Endodermal cell (in vitro differentiated cells): ENCODE data around the gene MOCS1. TPM values are rescaled to one million over a fixed set of nuclear protein-coding genes. Genes with fewer than 3 reads are reported as not detected.

Experiments used
- DNase-seq: peaks from one replicate; pipeline ENCODE4 v3.0.0-alpha.2; 2017
- H3K27ac ChIP-seq: 2 replicates; pipeline ENCODE4 v1.5.1; 2013; ENCODE audit warnings: mild to moderate bottlenecking, low read depth, low read length, moderate library complexity
- H3K27me3 ChIP-seq: 2 replicates; pipeline ENCODE4 v1.6.1; 2013; ENCODE audit warnings: mild to moderate bottlenecking, low read length, moderate library complexity; ENCODE audit not compliant: insufficient read depth, control insufficient read depth, poor library complexity, severe bottlenecking
- H3K36me3 ChIP-seq: 2 replicates; pipeline ENCODE4 v1.7.0; 2013; ENCODE audit warnings: mild to moderate bottlenecking, low read length, moderate library complexity; ENCODE audit not compliant: control insufficient read depth, insufficient read depth
- H3K4me1 ChIP-seq: one replicate; pipeline ENCODE4 v1.7.0; 2013; ENCODE audit warnings: low read length; ENCODE audit not compliant: control insufficient read depth, insufficient read depth
- H3K4me3 ChIP-seq: 2 replicates; pipeline ENCODE4 v1.5.1; 2013; ENCODE audit warnings: mild to moderate bottlenecking, low read length, moderate library complexity
- H3K9ac ChIP-seq: 2 replicates; pipeline ENCODE4 v1.6.1; 2013; ENCODE audit warnings: mild to moderate bottlenecking, low read length, moderate library complexity; ENCODE audit not compliant: poor library complexity, severe bottlenecking; ENCODE audit errors: extremely low read depth
- H3K9me3 ChIP-seq: 2 replicates; pipeline ENCODE4 v1.6.1; 2013; ENCODE audit warnings: mild to moderate bottlenecking, low read length, moderate library complexity; ENCODE audit not compliant: control insufficient read depth
- H3K27ac Mint-ChIP-seq: 2 replicates; pipeline ENCODE4 v1.8.0; 2020; ENCODE audit warnings: mixed read lengths
- H3K27me3 Mint-ChIP-seq: 2 replicates; pipeline ENCODE4 v1.8.0; 2021; ENCODE audit warnings: mild to moderate bottlenecking, mixed read lengths; ENCODE audit not compliant: insufficient read depth
- H3K36me3 Mint-ChIP-seq: 2 replicates; pipeline ENCODE4 v1.8.0; 2020; ENCODE audit warnings: low read depth, mixed read lengths
- H3K4me1 Mint-ChIP-seq: 2 replicates; pipeline ENCODE4 v1.8.0; 2020; ENCODE audit warnings: mixed read lengths
- H3K4me3 Mint-ChIP-seq: 2 replicates; pipeline ENCODE4 v1.8.0; 2020; ENCODE audit warnings: mild to moderate bottlenecking, moderate library complexity, mixed read lengths
- H3K9me3 Mint-ChIP-seq: 2 replicates; pipeline ENCODE4 v1.8.0; 2020; ENCODE audit warnings: mild to moderate bottlenecking, mixed read lengths
- CTCF ChIP-seq: fragments of 200-600 bp; sonication (generic); conservative IDR thresholded peaks from 2 replicates; pipeline ENCODE4 v1.5.0; 2021; ENCODE audit warnings: antibody characterized with exemption, mild to moderate bottlenecking
- WGBS, 2 experiments: methylation state at CpG; one replicate each; pipeline versions ENCODE4 v1.1.5 to v1.1.7; 2013; ENCODE audit warnings: missing lambda C conversion rate in 2 of 2, mixed read lengths in 1 of 2; ENCODE audit not compliant: insufficient coverage in 1 of 2, insufficient read length in 1 of 2; 5-methylcytosine and 5-hydroxymethylcytosine counted together
- total RNA-seq, 2 donors: library from RNA; stranded (reverse); fragmentation: NEBNext Ultra II Directional in 1 of 2; extraction: Animal tissue kit (Norgen Biotek cat#: 25700) in 1 of 2; gene quantifications; 2 replicates in 1 of 2; 3 replicates in 1 of 2; pipeline ENCODE4 v1.2.1, GENCODE V29; 2021

MOCS1 gene
- total RNA-seq, 2 donors from 2014 or later = 8.7 to 11.3 TPM

GRCh38 chr6:39861663-39862062 lies 72.6 kb downstream of the MOCS1 start:
- Histone ChIP-seq H3K9me3 (no peaks in the 10 kb centered on the region), H3K27me3 (peaks cover 4% of the 10 kb centered on the region), H3K9ac (no peak overlapping the region), H3K4me1 (no peaks in the 10 kb centered on the region), H3K27ac (no peak overlapping the region), H3K36me3 (no peaks in the 10 kb centered on the region), H3K4me3 (no peak overlapping the region)
- H3K9me3 Mint-ChIP-seq = no peaks in the 10 kb centered on the region
- H3K36me3 Mint-ChIP-seq = no peaks in the 10 kb centered on the region
- H3K4me1 Mint-ChIP-seq = no peaks in the 10 kb centered on the region
- 17 to 68% methylated on average over 1 to 3 of the region's 3 CpGs for WGBS, 2 experiments
- no peak overlapping the region for H3K4me3 Mint-ChIP-seq
- H3K27me3 Mint-ChIP-seq = peaks cover 5% of the 10 kb centered on the region
- no peak for DNase-seq
- H3K27ac Mint-ChIP-seq = no peak overlapping the region
- no peak for TF ChIP-seq CTCF

- no peaks in the 10 kb centered on the region for H3K4me1 ChIP-seq
- no peak for TF ChIP-seq CTCF
- H3K9me3 ChIP-seq = no peaks in the 10 kb centered on the region
- no peaks in the 10 kb centered on the region for H3K9me3 Mint-ChIP-seq
- WGBS, 2 experiments = 94 to 100% methylated on average over 2 of the region's 2 CpGs
- peaks cover 4% of the 10 kb centered on the region for H3K27me3 Mint-ChIP-seq
- no peak overlapping the region for H3K4me3 Mint-ChIP-seq
- H3K27ac ChIP-seq = no peak overlapping the region
- H3K36me3 Mint-ChIP-seq = no peaks in the 10 kb centered on the region
- peaks cover 8% of the 10 kb centered on the region for H3K27me3 ChIP-seq
- no peak overlapping the region for H3K4me3 ChIP-seq
- no peaks in the 10 kb centered on the region for H3K4me1 Mint-ChIP-seq
- no peaks in the 10 kb centered on the region for H3K36me3 ChIP-seq
- DNase-seq = no peak
- H3K9ac ChIP-seq = no peak overlapping the region
- H3K27ac Mint-ChIP-seq = no peak overlapping the region
These were observed 75.2 kb downstream of the MOCS1 start for GRCh38 chr6:39859025-39859424.

- Histone ChIP-seq H3K9ac (no peak overlapping the region), H3K4me1 (no peaks in the 10 kb centered on the region), H3K27me3 (peaks cover 8% of the 10 kb centered on the region), H3K9me3 (no peaks in the 10 kb centered on the region), H3K4me3 (no peak overlapping the region), H3K36me3 (no peaks in the 10 kb centered on the region), H3K27ac (no peak overlapping the region)
- WGBS, 2 experiments = 90 to 94% methylated on average over 6 to 7 of the region's 7 CpGs
- H3K4me3 Mint-ChIP-seq = no peak overlapping the region
- H3K27me3 Mint-ChIP-seq = peaks cover 5% of the 10 kb centered on the region
- no peaks in the 10 kb centered on the region for H3K9me3 Mint-ChIP-seq
- H3K27ac Mint-ChIP-seq = no peak overlapping the region
- H3K36me3 Mint-ChIP-seq = no peaks in the 10 kb centered on the region
- no peaks in the 10 kb centered on the region for H3K4me1 Mint-ChIP-seq
- no peak for TF ChIP-seq CTCF
- no peak for DNase-seq
These were observed 78.8 kb downstream of the MOCS1 start for GRCh38 chr6:39855356-39855995.

Other genes with a start within 250 kb of the MOCS1 start
- 1 to 10 TPM in 1 of 2 donors, under 1 TPM in 1; 0.62 to 1.1 TPM for gene KIF6, start 209.1 kb downstream of the MOCS1 start, total RNA-seq
- gene DAAM2, start 142.1 kb downstream of the MOCS1 start, total RNA-seq = 1 to 10 TPM in 1 of 2 donors, under 1 TPM in 1; 0.33 to 1.2 TPM